ENCODE data around the gene C11orf52. TPM values are rescaled to one million over a fixed set of nuclear protein-coding genes. Genes with fewer than 3 reads are reported as not detected.

Gene C11orf52
- total RNA-seq, 1 experiment from 2014 or later: 14.4 TPM

DNA sequence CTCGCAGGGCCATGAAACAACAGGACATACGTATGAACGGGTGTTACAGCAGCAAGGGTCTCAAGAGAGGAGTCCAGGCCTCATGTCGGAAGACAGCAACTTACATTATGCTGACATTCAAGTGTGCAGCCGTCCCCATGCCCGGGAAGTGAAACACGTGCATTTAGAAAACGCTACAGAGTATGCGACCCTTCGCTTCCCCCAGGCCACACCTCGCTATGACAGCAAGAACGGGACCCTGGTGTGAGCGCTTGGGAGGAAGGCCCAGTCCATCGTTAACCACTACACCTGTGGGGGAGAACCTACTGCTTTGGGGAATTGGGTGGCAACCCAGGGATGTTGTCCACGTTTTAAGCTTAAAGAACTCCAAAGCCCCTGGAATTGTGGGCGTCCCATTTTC is 7.2 kb downstream of the C11orf52 start:
- Mint-ChIP-seq H3K27me3 (ENCODE audit: insufficient read depth, unreplicated experiment) (no peaks in the 10 kb centered on the region), H3K4me1 (ENCODE audit: low read depth, unreplicated experiment) (peaks cover 39% of the 10 kb centered on the region), H3K9me3 (ENCODE audit: unreplicated experiment) (no peaks in the 10 kb centered on the region), H3K36me3 (ENCODE audit: insufficient read depth, unreplicated experiment) (peaks cover 14% of the 10 kb centered on the region), H3K4me3 (ENCODE audit: unreplicated experiment) (peak overlapping the region; percentile 78), H3K27ac (ENCODE audit: unreplicated experiment) (peak overlapping the region; percentile 96)
- Histone ChIP-seq H3K4me1 (peaks cover 21% of the 10 kb centered on the region), H3K9me3 (no peaks in the 10 kb centered on the region), H3K36me3 (ENCODE audit: control insufficient read depth, insufficient read depth, low read length) (no peaks in the 10 kb centered on the region; the same call in 1 of the 2 replicates), H3K4me3 (ENCODE audit: low read depth, low read length) (no peak overlapping the region), H3K27me3 (replicated peaks; ENCODE audit: control insufficient read depth, insufficient read depth, low read length) (no peaks in the 10 kb centered on the region)
- no peak for DNase-seq
- ChIA-PET POLR2A (interaction anchor here (0.6 to 1.9 kb wide), 6 partner anchors 7 to 1516 kb away, joined by 3 to 38 read pairs (median 12); partner anchors contain the start of genes ALG9, C11orf52, DLAT and SDHD), CTCF (interaction anchor here (0.9 to 1.9 kb wide), 11 partner anchors 9 to 171 kb away, joined by 3 to 53 read pairs (median 7); partner anchors contain the start of genes ALG9, DIXDC1, SDHD and TIMM8B)
- BruUV-seq (replicated peaks): no TSS peak
- TF ChIP-seq, protein P1, sequence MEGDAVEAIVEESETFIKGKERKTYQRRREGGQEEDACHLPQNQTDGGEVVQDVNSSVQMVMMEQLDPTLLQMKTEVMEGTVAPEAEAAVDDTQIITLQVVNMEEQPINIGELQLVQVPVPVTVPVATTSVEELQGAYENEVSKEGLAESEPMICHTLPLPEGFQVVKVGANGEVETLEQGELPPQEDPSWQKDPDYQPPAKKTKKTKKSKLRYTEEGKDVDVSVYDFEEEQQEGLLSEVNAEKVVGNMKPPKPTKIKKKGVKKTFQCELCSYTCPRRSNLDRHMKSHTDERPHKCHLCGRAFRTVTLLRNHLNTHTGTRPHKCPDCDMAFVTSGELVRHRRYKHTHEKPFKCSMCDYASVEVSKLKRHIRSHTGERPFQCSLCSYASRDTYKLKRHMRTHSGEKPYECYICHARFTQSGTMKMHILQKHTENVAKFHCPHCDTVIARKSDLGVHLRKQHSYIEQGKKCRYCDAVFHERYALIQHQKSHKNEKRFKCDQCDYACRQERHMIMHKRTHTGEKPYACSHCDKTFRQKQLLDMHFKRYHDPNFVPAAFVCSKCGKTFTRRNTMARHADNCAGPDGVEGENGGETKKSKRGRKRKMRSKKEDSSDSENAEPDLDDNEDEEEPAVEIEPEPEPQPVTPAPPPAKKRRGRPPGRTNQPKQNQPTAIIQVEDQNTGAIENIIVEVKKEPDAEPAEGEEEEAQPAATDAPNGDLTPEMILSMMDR (IDR thresholded peaks at IDR 0.05; ENCODE audit: insufficient read depth in 1 of 2, low read depth in 1 of 2, low read length in 1 of 2, severe bottlenecking in 1 of 2, unreplicated experiment in 1 of 2): no peak
- intact Hi-C loops (cut with micrococcal nuclease; ENCODE audit: unreplicated experiment): loop anchor here (2.0 to 5.0 kb wide), 5 partner anchors 55 to 324 kb away; partner anchors contain the start of genes ALG9, DLAT, NKAPD1 and PIH1D2

DNA sequence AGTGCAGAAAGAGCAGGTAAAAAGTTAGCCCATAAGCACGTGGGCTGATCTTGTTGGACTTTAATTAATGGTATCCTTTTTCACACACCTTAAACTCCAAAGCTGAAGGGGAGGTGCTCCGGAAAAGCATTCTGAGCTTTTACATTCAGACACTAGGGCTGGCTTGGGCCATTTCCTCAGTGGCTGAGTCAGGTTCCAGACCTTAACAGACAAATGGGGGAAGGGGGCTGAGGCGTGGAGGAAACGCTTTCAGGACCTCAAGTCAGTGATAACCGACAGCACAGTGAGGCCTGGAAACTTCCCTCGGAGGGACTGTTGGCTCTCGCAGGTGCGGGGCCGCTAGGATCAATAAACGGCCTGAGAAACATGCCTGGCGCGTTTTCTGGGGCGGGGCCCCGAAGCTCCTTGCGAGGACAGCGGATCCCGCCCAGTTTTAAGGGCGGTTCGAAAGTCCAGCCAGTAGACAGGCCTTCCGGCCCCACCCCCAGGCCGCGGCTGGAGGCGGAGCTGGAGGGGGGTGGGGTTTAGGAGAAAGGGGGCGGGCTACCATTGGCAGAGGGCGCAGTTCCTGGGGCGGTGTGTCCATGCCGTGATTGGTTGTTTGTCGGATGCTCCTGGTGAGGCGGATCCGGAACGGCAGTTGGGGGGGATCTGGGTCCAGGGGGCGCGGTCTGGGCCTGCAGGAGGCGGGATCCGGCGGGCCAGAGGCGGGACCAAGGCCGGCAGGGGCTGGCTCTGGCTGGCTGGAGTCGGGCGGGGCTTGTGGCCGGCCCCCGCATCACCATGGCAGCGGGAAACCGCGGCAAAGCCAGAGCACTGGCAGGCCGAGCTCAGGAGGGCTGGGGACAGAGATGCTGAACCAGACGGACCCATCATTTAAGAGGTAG is 8.0 kb downstream of the C11orf52 start:
- CTCF ChIA-PET: interaction anchor here (0.6 to 1.9 kb wide), 28 partner anchors 8 to 417 kb away, joined by 3 to 53 read pairs (median 4); partner anchors contain the start of genes ALG9, C11orf52, DIXDC1 and DLAT
- no TSS peak for BruUV-seq (replicated peaks)
- Histone ChIP-seq H3K4me1 (peaks cover 21% of the 10 kb centered on the region), H3K9me3 (no peaks in the 10 kb centered on the region), H3K36me3 (ENCODE audit: control insufficient read depth, insufficient read depth, low read length) (no peaks in the 10 kb centered on the region; the same call in 1 of the 2 replicates), H3K27me3 (replicated peaks; ENCODE audit: control insufficient read depth, insufficient read depth, low read length) (no peaks in the 10 kb centered on the region), H3K4me3 (ENCODE audit: low read depth, low read length) (peak overlapping the region; percentile 30)
- no peaks in the 10 kb centered on the region for H3K9me3 Mint-ChIP-seq (ENCODE audit: unreplicated experiment)
- H3K36me3 Mint-ChIP-seq (ENCODE audit: insufficient read depth, unreplicated experiment): peaks cover 14% of the 10 kb centered on the region
- peak; percentile 99 to 100 for DNase-seq
- intact Hi-C loops (cut with micrococcal nuclease; ENCODE audit: unreplicated experiment): loop anchor here (1.0 to 5.0 kb wide), 8 partner anchors 8 to 324 kb away; partner anchors contain the start of genes ALG9, C11orf52, CFAP68 and DLAT
- POLR2A ChIA-PET: interaction anchor here (0.6 to 1.9 kb wide), 17 partner anchors 8 to 1516 kb away, joined by 3 to 38 read pairs (median 4); partner anchors contain the start of genes ALG9, C11orf52, CRYAB and DIXDC1
- H3K4me3 Mint-ChIP-seq (ENCODE audit: unreplicated experiment): peak overlapping the region; percentile 78
- TF ChIP-seq, protein P1 (IDR thresholded peaks at IDR 0.05; ENCODE audit: insufficient read depth in 1 of 2, low read depth in 1 of 2, low read length in 1 of 2, severe bottlenecking in 1 of 2, unreplicated experiment in 1 of 2): no peak
- peaks cover 39% of the 10 kb centered on the region for H3K4me1 Mint-ChIP-seq (ENCODE audit: low read depth, unreplicated experiment)
- H3K27me3 Mint-ChIP-seq (ENCODE audit: insufficient read depth, unreplicated experiment): no peaks in the 10 kb centered on the region
- peak overlapping the region; percentile 96 for H3K27ac Mint-ChIP-seq (ENCODE audit: unreplicated experiment)

DNA sequence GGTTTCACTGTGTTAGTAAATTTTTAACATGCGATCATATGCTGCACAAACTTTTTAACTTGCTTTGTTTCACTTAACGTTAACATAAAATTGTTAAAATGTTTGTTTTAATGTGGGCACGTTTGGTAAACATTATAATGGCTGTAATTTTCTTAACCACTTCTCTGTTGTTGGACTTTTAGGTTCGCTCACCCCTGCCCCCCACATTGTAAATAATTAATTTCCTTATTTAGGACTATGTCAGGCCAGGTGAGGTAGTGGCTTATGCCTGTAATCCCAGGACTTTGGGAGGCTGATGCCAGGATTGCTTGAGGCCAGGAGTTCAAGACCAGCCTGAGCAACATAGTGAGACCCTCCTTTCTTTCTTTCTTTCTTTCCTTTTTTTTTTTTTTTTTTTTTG is 11.8 kb downstream of the C11orf52 start:
- H3K4me1 Mint-ChIP-seq (ENCODE audit: low read depth, unreplicated experiment): peaks cover 16% of the 10 kb centered on the region
- POLR2A ChIA-PET: no interaction called here
- no TSS peak for BruUV-seq (replicated peaks)
- no peak for DNase-seq
- TF ChIP-seq, protein P1 (IDR thresholded peaks at IDR 0.05; ENCODE audit: insufficient read depth in 1 of 2, low read depth in 1 of 2, low read length in 1 of 2, severe bottlenecking in 1 of 2, unreplicated experiment in 1 of 2): no peak
- no peak overlapping the region for H3K4me3 Mint-ChIP-seq (ENCODE audit: unreplicated experiment)
- no peaks in the 10 kb centered on the region for H3K9me3 Mint-ChIP-seq (ENCODE audit: unreplicated experiment)
- peaks cover 14% of the 10 kb centered on the region for H3K36me3 Mint-ChIP-seq (ENCODE audit: insufficient read depth, unreplicated experiment)
- no peaks in the 10 kb centered on the region for H3K27me3 Mint-ChIP-seq (ENCODE audit: insufficient read depth, unreplicated experiment)
- H3K27ac Mint-ChIP-seq (ENCODE audit: unreplicated experiment): no peak overlapping the region
- intact Hi-C loops (cut with micrococcal nuclease; ENCODE audit: unreplicated experiment): no loop called here
- no peaks in the 10 kb centered on the region for H3K27me3 ChIP-seq (replicated peaks; ENCODE audit: control insufficient read depth, insufficient read depth, low read length)
- CTCF ChIA-PET: interaction anchor here (2.0 to 2.5 kb wide), 3 partner anchors 12 to 52 kb away, joined by 7 to 14 read pairs (median 10); partner anchors contain the start of gene C11orf52
- H3K36me3 ChIP-seq (ENCODE audit: control insufficient read depth, insufficient read depth, low read length): no peaks in the 10 kb centered on the region; the same call in 1 of the 2 replicates
- peaks cover 15% of the 10 kb centered on the region for H3K4me1 ChIP-seq
- no peaks in the 10 kb centered on the region for H3K9me3 ChIP-seq
- no peak overlapping the region for H3K4me3 ChIP-seq (ENCODE audit: low read depth, low read length)

Data from Caco-2 (cell line).